Natural killer cell (primary cell): ENCODE measurements around the gene TAPBP. TPM values are rescaled to one million over a fixed set of nuclear protein-coding genes. Genes with fewer than 3 reads are reported as not detected.

Source experiments
- ATAC-seq, 3 donors: fragments of 150-1000 bp in 2 of 3; fragments of 200-7000 bp in 1 of 3; cut with Tn5 transposase; 1 replicate in 1 of 3; 2 replicates in 2 of 3; pipeline ENCODE4 v1.10.0; 2021; ENCODE audit warnings: mild to moderate bottlenecking in 2 of 3, moderate library complexity in 2 of 3
- DNase-seq, 2 donors: peaks; one replicate each; pipeline versions ENCODE4 v3.0.0 to v3.0.0-alpha.2; 2013 to 2021; ENCODE audit warnings: mixed read lengths in 1 of 2
- H3K27ac ChIP-seq: one replicate; pipeline ENCODE4 v1.5.1; 2013; ENCODE audit warnings: mild to moderate bottlenecking, low read length
- H3K27me3 ChIP-seq: one replicate; pipeline ENCODE4 v1.6.1; 2013; ENCODE audit warnings: low read length; ENCODE audit not compliant: control insufficient read depth, insufficient read depth
- H3K36me3 ChIP-seq: one replicate; pipeline ENCODE4 v1.6.1; 2013; ENCODE audit warnings: low read length; ENCODE audit not compliant: control insufficient read depth, insufficient read depth
- H3K4me1 ChIP-seq: one replicate; pipeline ENCODE4 v1.6.1; 2013; ENCODE audit warnings: low read length; ENCODE audit not compliant: control insufficient read depth, insufficient read depth
- H3K4me3 ChIP-seq: one replicate; pipeline ENCODE4 v1.5.1; 2013; ENCODE audit warnings: low read length
- H3K9me3 ChIP-seq: one replicate; pipeline ENCODE4 v1.6.1; 2013; ENCODE audit warnings: low read length; ENCODE audit not compliant: control insufficient read depth, insufficient read depth
- H3K27ac Mint-ChIP-seq, 2 donors: one replicate each; pipeline ENCODE4 v1.8.0; 2022; ENCODE audit warnings: mild to moderate bottlenecking in 2 of 2, mixed read lengths in 2 of 2, moderate library complexity in 1 of 2
- H3K27me3 Mint-ChIP-seq, 2 donors: one replicate each; pipeline ENCODE4 v1.8.0; 2022; ENCODE audit warnings: low read depth in 2 of 2, mixed read lengths in 2 of 2
- H3K36me3 Mint-ChIP-seq: one replicate; pipeline ENCODE4 v1.8.0; 2022; ENCODE audit warnings: mixed read lengths
- H3K4me1 Mint-ChIP-seq, 2 donors: one replicate each; pipeline ENCODE4 v1.8.0; 2022; ENCODE audit warnings: mixed read lengths in 2 of 2
- H3K4me3 Mint-ChIP-seq: one replicate; pipeline ENCODE4 v1.8.0; 2022; ENCODE audit warnings: mild to moderate bottlenecking, moderate library complexity, mixed read lengths
- H3K9me3 Mint-ChIP-seq, 2 donors: one replicate each; pipeline ENCODE4 v1.8.0; 2022; ENCODE audit warnings: mixed read lengths in 2 of 2
- CTCF ChIP-seq: fragments of 200-600 bp; IDR thresholded peaks from one replicate; pipeline ENCODE4 v1.8.0; 2022; ENCODE audit warnings: antibody characterized with exemption
- WGBS: methylation state at CpG from one replicate; pipeline ENCODE4 v1.1.7; 2013; ENCODE audit warnings: missing lambda C conversion rate; ENCODE audit not compliant: insufficient coverage; 5-methylcytosine and 5-hydroxymethylcytosine counted together
- intact Hi-C: fragments of 100-400 bp; cut with micrococcal nuclease; formaldehyde crosslinking; loops from one replicate; pipeline ENCODE4 v1.14.2; 2022
- total RNA-seq, 4 donors: library from RNA; stranded (reverse); fragments of 120-200 nt in 1 of 4; gene quantifications; one replicate each; pipeline versions ENCODE4 v1.2.3 to v1.2.4, GENCODE V29; 2013 to 2022

The TAPBP gene
- total RNA-seq, 3 donors from 2014 or later (not counting 1 experiment from before 2014, with no cell fraction given) = 404 to 457 (median 446) TPM

DNA sequence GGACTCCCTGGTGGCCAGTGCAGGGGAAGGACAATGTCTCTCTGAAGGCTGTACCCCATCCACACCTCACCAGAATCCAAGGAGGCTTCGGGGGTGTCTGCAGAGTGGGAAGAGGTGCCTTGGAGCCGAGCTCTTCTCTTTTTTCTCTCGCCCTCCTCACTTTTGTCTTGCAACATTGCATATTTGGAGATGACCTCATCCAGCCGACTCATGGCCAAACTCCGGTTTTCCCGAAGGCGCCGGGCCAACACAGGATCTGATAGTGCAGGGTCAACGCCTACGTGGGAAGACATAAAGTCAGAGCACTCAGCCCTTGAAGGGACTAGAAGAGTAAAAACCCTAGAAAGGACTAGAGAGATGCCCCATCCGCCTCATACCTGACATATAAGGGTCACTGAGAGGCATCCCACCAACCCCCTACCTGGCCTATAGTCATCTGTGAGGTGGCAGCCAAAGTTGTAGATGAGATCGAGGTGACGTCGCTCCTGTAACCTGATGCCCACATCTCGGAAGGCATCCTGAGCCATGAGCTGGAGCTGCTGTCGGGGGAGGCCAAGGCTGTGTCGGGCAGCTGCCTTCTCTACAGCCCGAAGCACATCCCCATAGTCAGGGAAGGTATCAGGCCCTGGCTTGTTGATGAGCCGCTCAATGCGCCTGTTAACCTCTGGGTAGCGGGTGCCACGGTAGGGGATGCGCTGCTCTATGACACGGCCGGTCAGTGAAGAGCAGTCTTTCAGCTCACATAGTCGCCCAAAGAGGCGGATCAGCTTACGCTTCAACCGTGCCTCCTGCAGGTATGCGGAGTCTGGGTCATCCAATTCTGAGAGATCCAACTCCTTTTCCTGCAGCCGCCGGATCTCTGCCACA lies 6.7 kb upstream of the TAPBP start:
- Histone ChIP-seq H3K27ac (no peak overlapping the region), H3K9me3 (no peaks in the 10 kb centered on the region), H3K36me3 (peaks cover 38% of the 10 kb centered on the region), H3K27me3 (no peaks in the 10 kb centered on the region), H3K4me1 (peaks cover 71% of the 10 kb centered on the region), H3K4me3 (no peak overlapping the region)
- Mint-ChIP-seq H3K4me1 (peaks cover 65 to 82% of the 10 kb centered on the region in 2 donors), H3K27ac (peak overlapping the region; percentile 98 to 99), H3K27me3 (no peaks in the 10 kb centered on the region), H3K4me3 (peak overlapping the region; percentile 86), H3K36me3 (peaks cover 25% of the 10 kb centered on the region), H3K9me3 (no peaks in the 10 kb centered on the region)
- intact Hi-C loops = no loop called here
- 95% methylated on average over 32 of the region's 32 CpGs for WGBS
- no peak for TF ChIP-seq CTCF
- no peak for DNase-seq
- no peak for ATAC-seq

DNA sequence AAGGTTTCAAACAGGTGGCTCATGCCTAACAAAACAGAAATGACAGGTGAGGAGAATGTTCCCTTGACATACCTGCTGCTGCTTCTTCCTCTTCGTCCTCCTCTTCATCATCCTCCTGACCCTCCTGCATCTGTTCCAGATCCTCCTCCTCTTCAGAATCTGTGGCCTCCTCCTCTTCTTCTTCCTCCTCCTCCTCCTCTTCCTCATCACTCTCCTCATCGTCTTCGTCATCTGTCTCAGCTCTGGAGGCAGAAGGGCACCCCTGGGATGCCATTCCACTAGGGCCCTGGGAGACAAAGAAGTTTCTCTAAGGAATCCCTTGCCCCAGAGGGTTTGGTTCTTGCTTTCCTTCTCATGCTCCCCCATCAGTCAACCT lies 6.0 kb upstream of the TAPBP start:
- H3K27me3 Mint-ChIP-seq = no peaks in the 10 kb centered on the region
- peak overlapping the region; percentile 65 for H3K4me3 Mint-ChIP-seq
- H3K36me3 ChIP-seq = peaks cover 38% of the 10 kb centered on the region
- intact Hi-C loops = no loop called here
- H3K36me3 Mint-ChIP-seq = peaks cover 25% of the 10 kb centered on the region
- no peaks in the 10 kb centered on the region for H3K9me3 ChIP-seq
- TF ChIP-seq CTCF = no peak
- peaks cover 77% of the 10 kb centered on the region for H3K4me1 ChIP-seq
- peak overlapping the region; percentile 98 to 99 for H3K27ac Mint-ChIP-seq
- H3K27me3 ChIP-seq = no peaks in the 10 kb centered on the region
- H3K4me3 ChIP-seq = no peak overlapping the region
- ATAC-seq (no peak), DNase-seq (no peak)
- no peaks in the 10 kb centered on the region for H3K9me3 Mint-ChIP-seq
- peaks cover 65 to 88% of the 10 kb centered on the region in 2 donors for H3K4me1 Mint-ChIP-seq
- 89% methylated on average over 3 of the region's 3 CpGs for WGBS
- H3K27ac ChIP-seq = no peak overlapping the region

DNA sequence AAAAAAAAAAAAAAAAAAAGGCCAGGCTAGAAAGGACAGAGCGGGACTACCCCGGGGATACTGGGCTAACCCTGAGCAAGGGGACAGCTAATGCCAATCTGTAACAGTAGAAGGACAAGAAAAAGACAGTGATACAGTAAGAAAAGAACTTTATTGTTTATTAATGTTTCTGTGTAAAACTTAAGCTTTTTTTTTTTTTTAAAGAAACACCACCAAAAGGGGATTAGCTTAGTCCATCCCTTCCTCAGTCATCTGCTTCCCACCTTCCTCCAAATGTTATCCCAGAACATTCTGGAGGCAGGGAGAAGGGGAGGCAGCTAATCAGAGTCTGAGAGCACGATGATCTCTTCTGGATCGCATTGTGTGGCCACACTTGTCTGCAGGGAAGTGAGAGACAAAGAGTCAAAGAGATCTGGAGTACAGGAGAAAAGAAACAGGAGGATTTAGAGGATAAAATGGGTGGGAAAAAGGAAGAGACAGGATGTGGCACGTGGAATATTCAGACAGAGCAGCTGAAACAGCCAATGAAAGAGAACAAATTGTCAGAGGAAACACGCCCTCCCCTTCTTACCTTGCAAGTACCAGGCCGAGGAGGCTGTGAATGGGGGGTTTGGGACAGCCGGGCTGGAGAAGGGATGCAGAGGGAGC lies 4.7 kb upstream of the TAPBP start:
- no peak for DNase-seq
- H3K4me3 Mint-ChIP-seq = peak overlapping the region; percentile 97
- peaks cover 38% of the 10 kb centered on the region for H3K36me3 ChIP-seq
- intact Hi-C loops = no loop called here
- peak overlapping the region; percentile 65 for H3K4me3 ChIP-seq
- H3K4me1 ChIP-seq = peaks cover 79% of the 10 kb centered on the region
- H3K4me1 Mint-ChIP-seq = peaks cover 61 to 93% of the 10 kb centered on the region in 2 donors
- no peak for ATAC-seq
- H3K9me3 ChIP-seq = no peaks in the 10 kb centered on the region
- H3K27ac Mint-ChIP-seq = peak overlapping the region; percentile 98 to 99
- H3K9me3 Mint-ChIP-seq = no peaks in the 10 kb centered on the region
- TF ChIP-seq CTCF = no peak
- peak overlapping the region; percentile 84 for H3K27ac ChIP-seq
- WGBS = 67% methylated on average over 7 of the region's 8 CpGs
- H3K36me3 Mint-ChIP-seq = peaks cover 25% of the 10 kb centered on the region
- H3K27me3 Mint-ChIP-seq = no peaks in the 10 kb centered on the region
- no peaks in the 10 kb centered on the region for H3K27me3 ChIP-seq
